ENCODE data around the gene ANKS1A. TPM values are rescaled to one million over a fixed set of nuclear protein-coding genes. Genes with fewer than 3 reads are reported as not detected.

Gene ANKS1A
- total RNA-seq, 1 experiment from 2014 or later = 35.0 TPM

DNA sequence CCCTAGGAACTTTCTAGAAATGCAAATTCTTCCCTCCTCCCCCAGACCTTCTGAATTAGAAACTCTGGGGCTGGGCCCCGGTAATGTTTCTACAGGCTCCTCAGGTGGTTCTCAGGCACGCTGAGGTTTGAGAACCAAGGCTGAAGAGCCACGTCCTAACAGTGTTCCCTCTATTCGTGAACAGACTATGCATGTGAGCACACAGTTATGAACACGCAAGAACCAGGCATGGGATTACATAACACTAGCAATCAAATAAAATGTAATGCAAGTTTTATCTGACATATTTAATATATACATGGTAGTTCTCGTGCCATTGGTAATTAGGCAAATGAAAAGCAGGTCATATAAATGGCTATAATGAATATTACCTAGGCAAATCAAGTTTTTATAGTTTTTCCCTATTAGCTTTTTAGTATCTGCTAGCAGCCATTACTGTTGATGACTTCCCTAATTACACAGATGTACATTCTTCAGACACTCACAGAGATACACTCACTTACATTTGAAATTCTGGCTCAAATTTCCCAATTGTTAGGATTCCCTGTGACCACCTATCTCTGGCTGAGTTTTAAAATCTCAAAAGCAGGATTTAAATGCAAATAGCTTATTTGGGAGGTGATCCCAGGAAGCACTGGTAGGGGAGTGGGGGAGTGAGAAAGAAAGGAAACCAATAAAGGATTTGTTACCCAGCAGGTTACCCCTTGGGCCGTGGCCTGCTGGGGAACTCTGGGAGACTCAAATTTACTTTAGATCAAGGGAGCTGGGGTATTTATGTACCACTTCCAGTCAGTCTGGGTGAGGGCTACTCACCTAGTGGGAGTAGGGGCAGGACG lies 148.0 kb downstream of the ANKS1A start:
- Mint-ChIP-seq H3K4me1 (peaks cover 60% of the 10 kb centered on the region), H3K9me3 (no peaks in the 10 kb centered on the region), H3K36me3 (peaks cover 3% of the 10 kb centered on the region; the same call in 1 of the 2 replicates), H3K4me3 (peak overlapping the region; percentile 45), H3K27me3 (ENCODE audit: low read depth) (no peaks in the 10 kb centered on the region), H3K27ac (peak overlapping the region; percentile 97)
- ChIA-PET CTCF (interaction anchor here (0.6 to 2.5 kb wide), 11 partner anchors 9 to 204 kb away, joined by 3 to 10 read pairs (median 4); no protein-coding TSS in a partner anchor), POLR2A (interaction anchor here (0.8 kb wide), 1 partner anchor 8 kb away, joined by 4 read pairs; no protein-coding TSS in a partner anchor)
- DNase-seq (ENCODE audit: low spot score) (no peak), ATAC-seq (peak; percentile 76)
- TF ChIP-seq CBFB (CRISPR knock-in tag; IDR thresholded peaks at IDR 0.05; ENCODE audit: low read depth) = no peak
- no peak for TF ChIP-seq FOXJ3 (CRISPR knock-in tag; IDR thresholded peaks at IDR 0.05; ENCODE audit: borderline replicate concordance)
- no peak for TF ChIP-seq KAT7 (CRISPR knock-in tag; IDR thresholded peaks at IDR 0.05; ENCODE audit: borderline replicate concordance)
- TF ChIP-seq RELA (CRISPR knock-in tag; IDR thresholded peaks at IDR 0.05; ENCODE audit: borderline replicate concordance) = no peak
- no peak for TF ChIP-seq AFF4 (CRISPR knock-in tag; IDR thresholded peaks at IDR 0.05; ENCODE audit: borderline replicate concordance)
- TF ChIP-seq NFE2L1 (CRISPR knock-in tag; IDR thresholded peaks at IDR 0.05) = no peak
- TF ChIP-seq TEAD1 (CRISPR knock-in tag; IDR thresholded peaks at IDR 0.05) = peak; percentile 33; the same call in 1 of the 2 replicates
- TF ChIP-seq, protein P1, sequence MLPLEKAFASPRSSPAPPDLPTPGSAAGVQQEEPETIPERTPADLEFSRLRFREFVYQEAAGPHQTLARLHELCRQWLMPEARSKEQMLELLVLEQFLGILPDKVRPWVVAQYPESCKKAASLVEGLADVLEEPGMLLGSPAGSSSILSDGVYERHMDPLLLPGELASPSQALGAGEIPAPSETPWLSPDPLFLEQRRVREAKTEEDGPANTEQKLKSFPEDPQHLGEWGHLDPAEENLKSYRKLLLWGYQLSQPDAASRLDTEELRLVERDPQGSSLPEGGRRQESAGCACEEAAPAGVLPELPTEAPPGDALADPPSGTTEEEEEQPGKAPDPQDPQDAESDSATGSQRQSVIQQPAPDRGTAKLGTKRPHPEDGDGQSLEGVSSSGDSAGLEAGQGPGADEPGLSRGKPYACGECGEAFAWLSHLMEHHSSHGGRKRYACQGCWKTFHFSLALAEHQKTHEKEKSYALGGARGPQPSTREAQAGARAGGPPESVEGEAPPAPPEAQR (CRISPR knock-in tag; IDR thresholded peaks at IDR 0.05) = no peak
- TF ChIP-seq RORB (CRISPR knock-in tag; IDR thresholded peaks at IDR 0.05) = no peak
- peak; percentile 84 for TF ChIP-seq ZNF423 (CRISPR knock-in tag; IDR thresholded peaks at IDR 0.05)
- no peak for TF ChIP-seq FOXK1 (CRISPR knock-in tag; IDR thresholded peaks at IDR 0.05)
- no peak for TF ChIP-seq ATF2 (CRISPR knock-in tag; IDR thresholded peaks at IDR 0.05; ENCODE audit: borderline replicate concordance, low read depth)
- no peak for TF ChIP-seq NR2C2 (CRISPR knock-in tag; IDR thresholded peaks at IDR 0.05)

DNA sequence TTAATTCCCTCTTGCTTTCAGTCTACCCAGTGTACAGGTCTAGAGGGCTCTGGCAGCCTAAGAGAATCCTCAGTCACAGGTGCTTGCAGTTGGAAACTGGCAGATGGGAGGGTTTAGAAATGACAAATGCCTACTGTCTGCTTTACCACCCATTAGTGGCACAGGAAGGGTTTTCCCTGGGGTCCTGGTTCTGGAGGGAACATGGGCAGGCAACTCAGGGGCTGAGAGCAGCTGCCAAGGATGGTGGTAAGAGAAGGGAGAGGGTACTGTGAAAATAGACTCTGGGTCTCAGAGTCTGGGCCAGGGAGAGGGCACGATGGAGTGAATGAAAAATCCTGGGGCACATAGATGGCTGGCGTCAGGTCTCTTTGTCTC lies 148.6 kb downstream of the ANKS1A start:
- Mint-ChIP-seq H3K27me3 (ENCODE audit: low read depth) (no peaks in the 10 kb centered on the region), H3K4me1 (peaks cover 56% of the 10 kb centered on the region), H3K27ac (peak overlapping the region; percentile 97), H3K9me3 (no peaks in the 10 kb centered on the region), H3K4me3 (peak overlapping the region; percentile 45; the same call in 1 of the 2 replicates), H3K36me3 (peaks cover 3% of the 10 kb centered on the region; the same call in 1 of the 2 replicates)
- CTCF ChIA-PET = interaction anchor here (0.8 to 2.5 kb wide), 8 partner anchors 8 to 203 kb away, joined by 3 to 10 read pairs (median 6); no protein-coding TSS in a partner anchor
- ATAC-seq (peak; percentile 9), DNase-seq (ENCODE audit: low spot score) (no peak)
- POLR2A ChIA-PET = interaction anchor here (0.8 kb wide), 1 partner anchor 9 kb away, joined by 4 read pairs; no protein-coding TSS in a partner anchor
- TF ChIP-seq NR3C1 (CRISPR knock-in tag; conservative IDR thresholded peaks at IDR 0.05; ENCODE audit: low read depth) (no peak), GABPB1 (CRISPR knock-in tag; IDR thresholded peaks at IDR 0.05) (no peak), ATF6 (CRISPR knock-in tag; IDR thresholded peaks at IDR 0.05) (no peak), HMGA2 (CRISPR knock-in tag; IDR thresholded peaks at IDR 0.05) (no peak), AFF4 (CRISPR knock-in tag; IDR thresholded peaks at IDR 0.05; ENCODE audit: borderline replicate concordance) (no peak), CBFB (CRISPR knock-in tag; IDR thresholded peaks at IDR 0.05; ENCODE audit: low read depth) (no peak), TEAD1 (CRISPR knock-in tag; IDR thresholded peaks at IDR 0.05) (no peak), ZNF423 (CRISPR knock-in tag; IDR thresholded peaks at IDR 0.05) (no peak)
- TF ChIP-seq, protein P2, sequence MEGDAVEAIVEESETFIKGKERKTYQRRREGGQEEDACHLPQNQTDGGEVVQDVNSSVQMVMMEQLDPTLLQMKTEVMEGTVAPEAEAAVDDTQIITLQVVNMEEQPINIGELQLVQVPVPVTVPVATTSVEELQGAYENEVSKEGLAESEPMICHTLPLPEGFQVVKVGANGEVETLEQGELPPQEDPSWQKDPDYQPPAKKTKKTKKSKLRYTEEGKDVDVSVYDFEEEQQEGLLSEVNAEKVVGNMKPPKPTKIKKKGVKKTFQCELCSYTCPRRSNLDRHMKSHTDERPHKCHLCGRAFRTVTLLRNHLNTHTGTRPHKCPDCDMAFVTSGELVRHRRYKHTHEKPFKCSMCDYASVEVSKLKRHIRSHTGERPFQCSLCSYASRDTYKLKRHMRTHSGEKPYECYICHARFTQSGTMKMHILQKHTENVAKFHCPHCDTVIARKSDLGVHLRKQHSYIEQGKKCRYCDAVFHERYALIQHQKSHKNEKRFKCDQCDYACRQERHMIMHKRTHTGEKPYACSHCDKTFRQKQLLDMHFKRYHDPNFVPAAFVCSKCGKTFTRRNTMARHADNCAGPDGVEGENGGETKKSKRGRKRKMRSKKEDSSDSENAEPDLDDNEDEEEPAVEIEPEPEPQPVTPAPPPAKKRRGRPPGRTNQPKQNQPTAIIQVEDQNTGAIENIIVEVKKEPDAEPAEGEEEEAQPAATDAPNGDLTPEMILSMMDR (IDR thresholded peaks at IDR 0.05) = no peak

All from WTC11 (cell line).